ENCODE measurements around the gene ZNF512. TPM values are rescaled to one million over a fixed set of nuclear protein-coding genes. Genes with fewer than 3 reads are reported as not detected.

The ZNF512 gene
- total and polyA plus RNA-seq, 2 of the 13 experiments (the other 11 are each of a cell fraction or from before 2014, with no cell fraction given), result 29.8 to 31.0 TPM

DNA sequence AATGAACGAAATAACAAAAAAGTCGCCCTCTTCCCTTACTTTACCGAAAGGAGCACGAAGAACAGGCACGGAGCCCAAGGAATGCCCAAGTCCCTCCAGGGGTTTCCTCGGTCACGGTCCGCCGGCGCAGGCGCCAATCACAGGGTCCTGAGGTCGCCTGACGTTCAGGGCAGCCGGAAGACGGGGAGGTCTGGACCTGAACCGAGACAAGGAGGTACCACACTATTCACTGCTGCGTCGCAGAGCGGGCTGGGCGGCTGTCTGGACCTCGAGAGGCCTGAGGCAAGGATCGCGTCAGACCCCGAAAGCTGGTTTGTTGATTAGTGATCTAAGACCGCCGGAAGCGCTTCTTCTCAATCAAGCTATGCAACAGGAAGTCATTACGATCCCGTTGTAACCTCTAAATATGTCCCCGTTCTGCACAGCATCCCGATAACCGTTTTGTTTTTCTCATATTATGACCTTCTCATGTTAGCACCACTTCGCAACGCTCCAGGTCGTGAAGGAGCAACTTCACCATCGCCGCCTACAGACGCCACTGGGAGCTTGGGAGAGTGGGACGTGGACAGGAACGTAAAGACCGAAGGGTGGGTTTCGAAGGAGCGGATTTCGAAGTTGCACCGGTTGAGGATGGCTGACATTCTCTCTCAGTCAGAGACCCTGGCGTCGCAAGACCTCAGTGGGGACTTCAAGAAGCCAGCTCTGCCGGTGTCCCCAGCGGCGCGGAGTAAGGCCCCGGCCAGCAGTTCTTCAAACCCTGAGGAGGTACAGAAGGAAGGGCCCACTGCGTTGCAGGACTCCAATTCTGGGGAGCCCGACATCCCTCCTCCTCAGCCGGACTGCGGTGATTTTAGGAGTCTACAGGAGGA is 80.7 kb downstream of the ZNF512 start, which contains the start of the genes SLC4A1AP and SUPT7L (continued):
- TF ChIP-seq MTF1 (CRISPR knock-in tag; IDR thresholded peaks at IDR 0.05) (peak; percentile 81), NR2C2 (CRISPR knock-in tag; IDR thresholded peaks at IDR 0.05; ENCODE audit: borderline replicate concordance) (peak; percentile 99), GATA4 (IDR thresholded peaks at IDR 0.05; ENCODE audit: borderline replicate concordance, low read depth) (peak; percentile 84), YEATS2 (CRISPR knock-in tag; IDR thresholded peaks at IDR 0.05; ENCODE audit: borderline replicate concordance) (peak; percentile 94), ZNF556 (CRISPR knock-in tag; IDR thresholded peaks at IDR 0.05; ENCODE audit: borderline replicate concordance) (peak; percentile 95; the same call in 1 of the 2 replicates), HOXA7 (CRISPR knock-in tag; IDR thresholded peaks at IDR 0.05) (peak; percentile 73; the same call in 1 of the 2 replicates), CREM (IDR thresholded peaks at IDR 0.05) (peak; percentile 89), CREM (CRISPR knock-in tag; IDR thresholded peaks at IDR 0.05) (no peak), SALL2 (CRISPR knock-in tag; IDR thresholded peaks at IDR 0.05) (peak; percentile 86), TBX2 (CRISPR knock-in tag; IDR thresholded peaks at IDR 0.05; ENCODE audit: borderline replicate concordance) (peak; percentile 82), TCF12 (IDR thresholded peaks at IDR 0.05) (no peak), TCF12 (CRISPR knock-in tag; IDR thresholded peaks at IDR 0.05) (peak; percentile 50; the same call in 1 of the 2 replicates)
- TF ChIP-seq, protein P1, sequence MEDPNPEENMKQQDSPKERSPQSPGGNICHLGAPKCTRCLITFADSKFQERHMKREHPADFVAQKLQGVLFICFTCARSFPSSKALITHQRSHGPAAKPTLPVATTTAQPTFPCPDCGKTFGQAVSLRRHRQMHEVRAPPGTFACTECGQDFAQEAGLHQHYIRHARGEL (CRISPR knock-in tag; IDR thresholded peaks at IDR 0.05), result 0 out of 2 replicates have a peak, but pooled peaks have one; percentile 78
- TF ChIP-seq, protein P2, sequence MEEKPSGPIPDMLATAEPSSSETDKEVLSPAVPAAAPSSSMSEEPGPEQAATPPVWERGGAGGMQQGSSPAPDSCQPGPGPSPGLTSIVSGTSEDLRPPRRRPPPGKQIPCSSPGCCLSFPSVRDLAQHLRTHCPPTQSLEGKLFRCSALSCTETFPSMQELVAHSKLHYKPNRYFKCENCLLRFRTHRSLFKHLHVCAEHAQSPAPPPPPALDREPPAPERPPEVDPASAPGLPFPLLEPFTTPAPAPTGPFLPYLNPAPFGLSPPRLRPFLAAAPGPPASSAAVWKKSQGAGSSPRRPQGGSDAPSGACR (CRISPR knock-in tag; IDR thresholded peaks at IDR 0.05), result peak; percentile 75; the same call in 1 of the 2 replicates
- TF ChIP-seq, protein P3, sequence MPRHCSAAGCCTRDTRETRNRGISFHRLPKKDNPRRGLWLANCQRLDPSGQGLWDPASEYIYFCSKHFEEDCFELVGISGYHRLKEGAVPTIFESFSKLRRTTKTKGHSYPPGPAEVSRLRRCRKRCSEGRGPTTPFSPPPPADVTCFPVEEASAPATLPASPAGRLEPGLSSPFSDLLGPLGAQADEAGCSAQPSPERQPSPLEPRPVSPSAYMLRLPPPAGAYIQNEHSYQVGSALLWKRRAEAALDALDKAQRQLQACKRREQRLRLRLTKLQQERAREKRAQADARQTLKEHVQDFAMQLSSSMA (CRISPR knock-in tag; IDR thresholded peaks at IDR 0.05), result peak; percentile 88
- TF ChIP-seq, protein P4, sequence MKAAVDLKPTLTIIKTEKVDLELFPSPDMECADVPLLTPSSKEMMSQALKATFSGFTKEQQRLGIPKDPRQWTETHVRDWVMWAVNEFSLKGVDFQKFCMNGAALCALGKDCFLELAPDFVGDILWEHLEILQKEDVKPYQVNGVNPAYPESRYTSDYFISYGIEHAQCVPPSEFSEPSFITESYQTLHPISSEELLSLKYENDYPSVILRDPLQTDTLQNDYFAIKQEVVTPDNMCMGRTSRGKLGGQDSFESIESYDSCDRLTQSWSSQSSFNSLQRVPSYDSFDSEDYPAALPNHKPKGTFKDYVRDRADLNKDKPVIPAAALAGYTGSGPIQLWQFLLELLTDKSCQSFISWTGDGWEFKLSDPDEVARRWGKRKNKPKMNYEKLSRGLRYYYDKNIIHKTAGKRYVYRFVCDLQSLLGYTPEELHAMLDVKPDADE (CRISPR knock-in tag; IDR thresholded peaks at IDR 0.05), result no peak; the same call in 1 of the 2 replicates
- TF ChIP-seq, protein P5, sequence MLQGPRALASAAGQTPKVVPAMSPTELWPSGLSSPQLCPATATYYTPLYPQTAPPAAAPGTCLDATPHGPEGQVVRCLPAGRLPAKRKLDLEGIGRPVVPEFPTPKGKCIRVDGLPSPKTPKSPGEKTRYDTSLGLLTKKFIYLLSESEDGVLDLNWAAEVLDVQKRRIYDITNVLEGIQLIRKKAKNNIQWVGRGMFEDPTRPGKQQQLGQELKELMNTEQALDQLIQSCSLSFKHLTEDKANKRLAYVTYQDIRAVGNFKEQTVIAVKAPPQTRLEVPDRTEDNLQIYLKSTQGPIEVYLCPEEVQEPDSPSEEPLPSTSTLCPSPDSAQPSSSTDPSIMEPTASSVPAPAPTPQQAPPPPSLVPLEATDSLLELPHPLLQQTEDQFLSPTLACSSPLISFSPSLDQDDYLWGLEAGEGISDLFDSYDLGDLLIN (CRISPR knock-in tag; IDR thresholded peaks at IDR 0.05; ENCODE audit: borderline replicate concordance), result peak; percentile 75; the same call in 1 of the 2 replicates
- TF ChIP-seq, protein P6, sequence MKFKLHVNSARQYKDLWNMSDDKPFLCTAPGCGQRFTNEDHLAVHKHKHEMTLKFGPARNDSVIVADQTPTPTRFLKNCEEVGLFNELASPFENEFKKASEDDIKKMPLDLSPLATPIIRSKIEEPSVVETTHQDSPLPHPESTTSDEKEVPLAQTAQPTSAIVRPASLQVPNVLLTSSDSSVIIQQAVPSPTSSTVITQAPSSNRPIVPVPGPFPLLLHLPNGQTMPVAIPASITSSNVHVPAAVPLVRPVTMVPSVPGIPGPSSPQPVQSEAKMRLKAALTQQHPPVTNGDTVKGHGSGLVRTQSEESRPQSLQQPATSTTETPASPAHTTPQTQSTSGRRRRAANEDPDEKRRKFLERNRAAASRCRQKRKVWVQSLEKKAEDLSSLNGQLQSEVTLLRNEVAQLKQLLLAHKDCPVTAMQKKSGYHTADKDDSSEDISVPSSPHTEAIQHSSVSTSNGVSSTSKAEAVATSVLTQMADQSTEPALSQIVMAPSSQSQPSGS (CRISPR knock-in tag; IDR thresholded peaks at IDR 0.05), result peak; percentile 80
- TF ChIP-seq, protein P7, sequence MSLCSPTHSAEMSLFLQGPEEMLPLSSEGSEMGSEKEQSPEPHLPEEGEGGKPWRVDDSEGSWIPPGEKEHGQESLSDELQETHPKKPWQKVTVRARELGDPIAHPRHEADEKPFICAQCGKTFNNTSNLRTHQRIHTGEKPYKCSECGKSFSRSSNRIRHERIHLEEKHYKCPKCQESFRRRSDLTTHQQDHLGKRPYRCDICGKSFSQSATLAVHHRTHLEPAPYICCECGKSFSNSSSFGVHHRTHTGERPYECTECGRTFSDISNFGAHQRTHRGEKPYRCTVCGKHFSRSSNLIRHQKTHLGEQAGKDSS (CRISPR knock-in tag; IDR thresholded peaks at IDR 0.05; ENCODE audit: borderline replicate concordance, low read depth), result peak; percentile 98
- TF ChIP-seq, protein P8, sequence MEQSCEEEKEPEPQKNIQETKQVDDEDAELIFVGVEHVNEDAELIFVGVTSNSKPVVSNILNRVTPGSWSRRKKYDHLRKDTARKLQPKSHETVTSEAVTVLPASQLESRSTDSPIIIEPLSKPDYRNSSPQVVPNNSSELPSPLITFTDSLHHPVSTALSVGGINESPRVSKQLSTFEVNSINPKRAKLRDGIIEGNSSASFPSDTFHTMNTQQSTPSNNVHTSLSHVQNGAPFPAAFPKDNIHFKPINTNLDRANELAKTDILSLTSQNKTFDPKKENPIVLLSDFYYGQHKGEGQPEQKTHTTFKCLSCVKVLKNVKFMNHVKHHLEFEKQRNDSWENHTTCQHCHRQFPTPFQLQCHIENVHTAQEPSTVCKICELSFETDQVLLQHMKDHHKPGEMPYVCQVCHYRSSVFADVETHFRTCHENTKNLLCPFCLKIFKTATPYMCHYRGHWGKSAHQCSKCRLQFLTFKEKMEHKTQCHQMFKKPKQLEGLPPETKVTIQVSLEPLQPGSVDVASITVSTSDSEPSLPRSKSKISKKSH (CRISPR knock-in tag; IDR thresholded peaks at IDR 0.05; ENCODE audit: borderline replicate concordance), result no peak; the same call in 1 of the 2 replicates
